Esophagus squamous epithelium (tissue), 4 donors: Measurements from ENCODE around the gene MYL3.

Experiments used
- POLR2A ChIP-seq, 4 donors: fragments of 450-650 bp; IDR thresholded peaks; one replicate each; pipeline ENCODE4 v1.6.1; 2017; ENCODE audit warnings: antibody characterized with exemption in 4 of 4, mild to moderate bottlenecking in 4 of 4, moderate library complexity in 3 of 4
- TF ChIP-seq, protein P1 (sequence below), 6 experiments: fragments of 450-650 bp in 4 of 6; fragments of 200-600 bp in 2 of 6; sonication (generic) in 2 of 6; IDR thresholded peaks; one replicate each; pipeline ENCODE4 v1.5.1; 2016 to 2019; ENCODE audit warnings: antibody characterized with exemption in 6 of 6, mild to moderate bottlenecking in 4 of 6, moderate library complexity in 4 of 6

GRCh38 chr3:46893146-46893748 is 30.0 kb upstream of the MYL3 start:
- TF ChIP-seq POLR2A (IDR thresholded peaks at IDR 0.05), result no peak
- TF ChIP-seq, protein P1, sequence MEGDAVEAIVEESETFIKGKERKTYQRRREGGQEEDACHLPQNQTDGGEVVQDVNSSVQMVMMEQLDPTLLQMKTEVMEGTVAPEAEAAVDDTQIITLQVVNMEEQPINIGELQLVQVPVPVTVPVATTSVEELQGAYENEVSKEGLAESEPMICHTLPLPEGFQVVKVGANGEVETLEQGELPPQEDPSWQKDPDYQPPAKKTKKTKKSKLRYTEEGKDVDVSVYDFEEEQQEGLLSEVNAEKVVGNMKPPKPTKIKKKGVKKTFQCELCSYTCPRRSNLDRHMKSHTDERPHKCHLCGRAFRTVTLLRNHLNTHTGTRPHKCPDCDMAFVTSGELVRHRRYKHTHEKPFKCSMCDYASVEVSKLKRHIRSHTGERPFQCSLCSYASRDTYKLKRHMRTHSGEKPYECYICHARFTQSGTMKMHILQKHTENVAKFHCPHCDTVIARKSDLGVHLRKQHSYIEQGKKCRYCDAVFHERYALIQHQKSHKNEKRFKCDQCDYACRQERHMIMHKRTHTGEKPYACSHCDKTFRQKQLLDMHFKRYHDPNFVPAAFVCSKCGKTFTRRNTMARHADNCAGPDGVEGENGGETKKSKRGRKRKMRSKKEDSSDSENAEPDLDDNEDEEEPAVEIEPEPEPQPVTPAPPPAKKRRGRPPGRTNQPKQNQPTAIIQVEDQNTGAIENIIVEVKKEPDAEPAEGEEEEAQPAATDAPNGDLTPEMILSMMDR (IDR thresholded peaks at IDR 0.05), result no peak
